ENCODE results near the gene TRAF7. TPM values are rescaled to one million over a fixed set of nuclear protein-coding genes. Genes with fewer than 3 reads are reported as not detected.
A peak's percentile ranks its signal among the peaks of the same experiment; 100 is the strongest.

The TRAF7 gene
- total and polyA plus RNA-seq, 2 of the 13 experiments (the other 11 are each of a cell fraction or from before 2014, with no cell fraction given): 47.9 to 65.6 TPM

GRCh38 chr16:2188395-2188794 lies 32.8 kb downstream of the TRAF7 start:
- DNase-seq (ENCODE audit: low spot score): no peak
- H3K27me3 ChIP-seq (ENCODE audit: control insufficient read depth in 1 of 2, insufficient read depth in 2 of 2, low read length in 2 of 2): no peaks in the 10 kb centered on the region
- no peak for ATAC-seq
- POLR2A ChIA-PET: interaction anchor here (1.1 to 1.5 kb wide), 2 partner anchors 33 to 48 kb away, joined by 3 to 9 read pairs; partner anchors contain the start of gene TRAF7
- no peaks in the 10 kb centered on the region for H4K20me1 ChIP-seq (ENCODE audit: insufficient read depth, low read length)
- H3K4me1 ChIP-seq (ENCODE audit: insufficient read depth, low read length): peaks cover 28% of the 10 kb centered on the region
- no peaks in the 10 kb centered on the region for H3K9me3 ChIP-seq (ENCODE audit: low read length)
- intact Hi-C loops (cut with micrococcal nuclease; ENCODE audit: unreplicated experiment): no loop called here
- no peak for TF ChIP-seq ZNF276 (CRISPR knock-in tag; IDR thresholded peaks at IDR 0.05; ENCODE audit: low read depth)
- TF ChIP-seq ZNF770 (CRISPR knock-in tag; IDR thresholded peaks at IDR 0.05): peak; percentile 71
- no peak overlapping the region for H3K9ac ChIP-seq (ENCODE audit: insufficient read depth, low read depth, low read length)
- in situ Hi-C loops (cut with HindIII; ENCODE audit: extremely low pct_ligation_motif_present, low pct_unique_long_range_greater_than_20kb): no loop called here
- 80% methylated on average over 7 of the region's 8 CpGs for WGBS (ENCODE audit: low lambda C conversion rate)
- no peak for FAIRE-seq
- CTCF ChIA-PET (ENCODE audit: low intra/inter-chr PET ratio, low total read pairs): no interaction called here
- no peak overlapping the region for H2AFZ ChIP-seq (ENCODE audit: low read length)
- H3K36me3 ChIP-seq (replicated peaks in 1 of 2; ENCODE audit: control insufficient read depth in 1 of 2, insufficient read depth in 2 of 2, low read length in 2 of 2): no peaks in the 10 kb centered on the region
- H3K4me3 ChIP-seq (replicated peaks in 1 of 3; ENCODE audit: insufficient read depth in 1 of 3, low read depth in 2 of 3, low read length in 3 of 3): no peak overlapping the region
- no peak overlapping the region for H3K4me2 ChIP-seq (ENCODE audit: low read depth, low read length)
- no TSS peak for BruUV-seq (replicated peaks)
- no peak overlapping the region for H3K27ac ChIP-seq (ENCODE audit: extremely low read length, insufficient read depth, low read length)
- no peaks in the 10 kb centered on the region for H3K79me2 ChIP-seq (ENCODE audit: insufficient read depth, low read length)

- intact Hi-C loops (cut with micrococcal nuclease; ENCODE audit: unreplicated experiment) (no loop called here), in situ Hi-C loops (cut with HindIII; ENCODE audit: extremely low pct_ligation_motif_present, low pct_unique_long_range_greater_than_20kb) (no loop called here)
- no peak overlapping the region for H2AFZ ChIP-seq (ENCODE audit: low read length)
- peak overlapping the region; percentile 48 for H3K27ac ChIP-seq (ENCODE audit: extremely low read length, insufficient read depth, low read length)
- no peak overlapping the region for H3K4me2 ChIP-seq (ENCODE audit: low read depth, low read length)
- CTCF ChIA-PET (ENCODE audit: low intra/inter-chr PET ratio, low total read pairs): no interaction called here
- H3K9me3 ChIP-seq (ENCODE audit: low read length): no peaks in the 10 kb centered on the region
- 0 out of 5 replicates have a peak, but pooled peaks cover 0 to 5% of the 10 kb centered on the region in 2 experiments for H3K27me3 ChIP-seq (ENCODE audit: control insufficient read depth in 1 of 2, insufficient read depth in 2 of 2, low read length in 2 of 2)
- POLR2A ChIA-PET: interaction anchor here (0.9 to 3.5 kb wide), 6 partner anchors 15 to 62 kb away, joined by 3 to 29 read pairs (median 4); partner anchors contain the start of genes ECI1, PGP and TRAF7
- no peak overlapping the region for H3K9ac ChIP-seq (ENCODE audit: insufficient read depth, low read depth, low read length)
- no TSS peak for BruUV-seq (replicated peaks)
- H3K36me3 ChIP-seq (replicated peaks in 1 of 2; ENCODE audit: control insufficient read depth in 1 of 2, insufficient read depth in 2 of 2, low read length in 2 of 2): no peaks in the 10 kb centered on the region
- ATAC-seq (peak; percentile 20), FAIRE-seq (no peak), DNase-seq (ENCODE audit: low spot score) (no peak)
- H3K79me2 ChIP-seq (ENCODE audit: insufficient read depth, low read length): no peaks in the 10 kb centered on the region
- no peak overlapping the region for H3K4me3 ChIP-seq (replicated peaks in 1 of 3; ENCODE audit: insufficient read depth in 1 of 3, low read depth in 2 of 3, low read length in 3 of 3)
- H4K20me1 ChIP-seq (ENCODE audit: insufficient read depth, low read length): no peaks in the 10 kb centered on the region
- 49% methylated on average over 4 of the region's 25 CpGs for WGBS (ENCODE audit: low lambda C conversion rate)
- H3K4me1 ChIP-seq (ENCODE audit: insufficient read depth, low read length): peaks cover 38% of the 10 kb centered on the region
- TF ChIP-seq HOXA3 (CRISPR knock-in tag; IDR thresholded peaks at IDR 0.05) (0 out of 2 replicates have a peak, but pooled peaks have one; percentile 39), GMEB2 (CRISPR knock-in tag; IDR thresholded peaks at IDR 0.05; ENCODE audit: low read depth) (no peak), ZBTB33 (CRISPR knock-in tag; IDR thresholded peaks at IDR 0.05) (peak; percentile 49; the same call in 1 of the 2 replicates), SALL1 (CRISPR knock-in tag; IDR thresholded peaks at IDR 0.05) (no peak), SMARCC2 (IDR thresholded peaks at IDR 0.05) (no peak), ZBTB42 (CRISPR knock-in tag; IDR thresholded peaks at IDR 0.05) (no peak), ZNF724P (CRISPR knock-in tag; IDR thresholded peaks at IDR 0.05; ENCODE audit: borderline replicate concordance) (no peak)
These were observed 33.8 kb downstream of the TRAF7 start for GRCh38 chr16:2189252-2189893.
